AG09309 (cell line): Measurements from ENCODE around the gene SLC10A7.

Experiments used
- DNase-seq: peaks from one replicate; pipeline ENCODE4 v3.0.0-alpha.2; 2010; ENCODE audit warnings: low read depth
- H3K4me3 ChIP-seq: 2 replicates; pipeline ENCODE4 v1.5.1; 2011; ENCODE audit warnings: mild to moderate bottlenecking, low read depth, low read length, moderate library complexity; ENCODE audit not compliant: control insufficient read depth
- CTCF ChIP-seq: IDR thresholded peaks from 2 replicates; pipeline ENCODE4 v1.5.1; 2011; ENCODE audit warnings: mild to moderate bottlenecking, low read depth, low read length, inconsistent platforms; ENCODE audit not compliant: insufficient read depth, control insufficient read depth; ENCODE audit errors: missing control alignments

The SLC10A7 gene

GRCh38 chr4:146477054-146477453, 44.7 kb downstream of the SLC10A7 start:
- no peak for DNase-seq
- no peak overlapping the region for H3K4me3 ChIP-seq
- TF ChIP-seq CTCF: no peak

GRCh38 chr4:146472404-146472803, 49.3 kb downstream of the SLC10A7 start:
- DNase-seq: no peak
- no peak for TF ChIP-seq CTCF
- H3K4me3 ChIP-seq: no peak overlapping the region

- no peak for TF ChIP-seq CTCF
- DNase-seq: no peak
- no peak overlapping the region for H3K4me3 ChIP-seq
These were observed 51.1 kb downstream of the SLC10A7 start for GRCh38 chr4:146470604-146471003.

- DNase-seq: no peak
- TF ChIP-seq CTCF: no peak
- H3K4me3 ChIP-seq: no peak overlapping the region
These were observed 52.7 kb downstream of the SLC10A7 start for GRCh38 chr4:146469022-146469421.

GRCh38 chr4:146465628-146466027, 56.1 kb downstream of the SLC10A7 start:
- no peak for TF ChIP-seq CTCF
- H3K4me3 ChIP-seq: no peak overlapping the region
- DNase-seq: no peak

- no peak overlapping the region for H3K4me3 ChIP-seq
- DNase-seq: no peak
- TF ChIP-seq CTCF: no peak
These were observed 59.5 kb downstream of the SLC10A7 start for GRCh38 chr4:146462251-146462650.

- no peak for DNase-seq
- TF ChIP-seq CTCF: no peak
- H3K4me3 ChIP-seq: no peak overlapping the region
These were observed 63.1 kb downstream of the SLC10A7 start for GRCh38 chr4:146458594-146458993.
